ENCODE data around the gene EMSY.

DNA sequence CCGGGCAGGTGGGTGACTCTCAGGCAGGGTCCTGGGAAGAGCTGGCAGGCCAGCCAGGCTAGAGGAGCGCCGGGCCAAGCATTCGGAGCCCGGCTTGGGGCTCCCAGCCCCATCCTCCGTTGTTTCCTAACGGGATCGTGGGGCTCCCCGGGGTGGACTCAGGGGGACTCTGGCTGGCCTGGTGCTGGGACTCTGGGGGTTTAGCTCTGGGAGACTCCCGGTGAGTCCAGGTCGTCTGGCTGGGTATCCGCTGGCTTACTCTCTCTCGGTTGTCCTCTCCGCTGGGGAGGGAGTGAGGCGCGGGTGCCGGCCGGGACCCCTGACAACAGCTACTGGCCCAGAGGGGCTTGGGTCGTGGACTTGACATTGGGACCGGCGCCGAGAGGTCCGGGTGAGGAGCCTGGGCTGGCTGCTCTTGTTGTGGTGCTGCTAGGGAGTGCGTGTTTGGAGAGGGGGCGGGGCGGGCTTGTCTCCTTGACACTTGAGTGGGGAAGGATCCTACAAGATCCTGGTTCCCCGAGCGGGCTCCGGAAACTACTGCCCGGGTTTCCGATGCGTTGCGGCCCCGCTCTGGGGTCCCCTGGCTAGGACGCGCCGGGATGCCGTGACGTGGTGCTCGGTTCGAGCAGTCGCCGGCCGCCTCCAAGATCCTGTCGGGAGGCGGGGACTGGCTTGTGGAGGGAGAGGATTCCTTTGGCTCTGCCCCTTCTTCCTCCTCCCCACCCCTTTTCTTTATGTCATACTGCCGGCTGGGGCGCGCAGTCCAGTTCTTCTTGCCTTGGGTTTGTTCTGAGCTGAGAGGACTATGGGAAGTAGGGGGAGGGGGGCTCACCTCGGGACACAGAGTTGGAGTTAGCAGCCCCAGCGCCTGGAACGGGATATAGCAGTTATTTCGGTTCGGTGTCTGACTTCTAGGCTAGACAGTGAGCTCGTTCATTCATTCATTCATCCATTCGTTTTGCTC lies 585 bp downstream of the EMSY start:
- TF ChIP-seq, protein P1, sequence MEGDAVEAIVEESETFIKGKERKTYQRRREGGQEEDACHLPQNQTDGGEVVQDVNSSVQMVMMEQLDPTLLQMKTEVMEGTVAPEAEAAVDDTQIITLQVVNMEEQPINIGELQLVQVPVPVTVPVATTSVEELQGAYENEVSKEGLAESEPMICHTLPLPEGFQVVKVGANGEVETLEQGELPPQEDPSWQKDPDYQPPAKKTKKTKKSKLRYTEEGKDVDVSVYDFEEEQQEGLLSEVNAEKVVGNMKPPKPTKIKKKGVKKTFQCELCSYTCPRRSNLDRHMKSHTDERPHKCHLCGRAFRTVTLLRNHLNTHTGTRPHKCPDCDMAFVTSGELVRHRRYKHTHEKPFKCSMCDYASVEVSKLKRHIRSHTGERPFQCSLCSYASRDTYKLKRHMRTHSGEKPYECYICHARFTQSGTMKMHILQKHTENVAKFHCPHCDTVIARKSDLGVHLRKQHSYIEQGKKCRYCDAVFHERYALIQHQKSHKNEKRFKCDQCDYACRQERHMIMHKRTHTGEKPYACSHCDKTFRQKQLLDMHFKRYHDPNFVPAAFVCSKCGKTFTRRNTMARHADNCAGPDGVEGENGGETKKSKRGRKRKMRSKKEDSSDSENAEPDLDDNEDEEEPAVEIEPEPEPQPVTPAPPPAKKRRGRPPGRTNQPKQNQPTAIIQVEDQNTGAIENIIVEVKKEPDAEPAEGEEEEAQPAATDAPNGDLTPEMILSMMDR (conservative IDR thresholded peaks at IDR 0.05; ENCODE audit: low read depth, low read length): no peak
- TF ChIP-seq EZH2 (IDR thresholded peaks at IDR 0.05; ENCODE audit: borderline replicate concordance, low read depth, low read length, poor library complexity, severe bottlenecking): no peak
